HFFc6 (cell line): Measurements from ENCODE around the gene LSM4. TPM values are rescaled to one million over a fixed set of nuclear protein-coding genes. Genes with fewer than 3 reads are reported as not detected.

Source experiments
- DNase-seq: peaks from one replicate; pipeline ENCODE4 v3.0.0-alpha.2; 2018
- H3K27ac Mint-ChIP-seq: 2 replicates; pipeline ENCODE4 v1.8.0; 2020; ENCODE audit warnings: mild to moderate bottlenecking, mixed read lengths
- H3K27me3 Mint-ChIP-seq: 2 replicates; pipeline ENCODE4 v1.8.0; 2021; ENCODE audit warnings: mild to moderate bottlenecking, moderate library complexity, mixed read lengths; ENCODE audit not compliant: insufficient read depth
- H3K36me3 Mint-ChIP-seq: 2 replicates; pipeline ENCODE4 v1.8.0; 2021; ENCODE audit warnings: low read depth, mixed read lengths
- H3K4me1 Mint-ChIP-seq: 2 replicates; pipeline ENCODE4 v1.8.0; 2020; ENCODE audit warnings: low read depth, mixed read lengths
- H3K4me3 Mint-ChIP-seq: 2 replicates; pipeline ENCODE4 v1.8.0; 2020; ENCODE audit warnings: mild to moderate bottlenecking, moderate library complexity, mixed read lengths
- H3K9me3 Mint-ChIP-seq: 2 replicates; pipeline ENCODE4 v1.8.0; 2020; ENCODE audit warnings: mild to moderate bottlenecking, mixed read lengths
- total RNA-seq, 6 experiments: library from RNA; stranded (reverse); fragmentation: NEBNext Ultra II Directional; extraction: Animal tissue kit (Norgen Biotek cat#: 25700); gene quantifications; 2 replicates in 1 of 6; 3 replicates in 5 of 6; pipeline ENCODE4 v1.2.3, GENCODE V29; 2021
- TF ChIP-seq, protein P1 (sequence below): fragments of 200-600 bp; sonication (generic); IDR thresholded peaks from 2 replicates; pipeline ENCODE4 v1.5.0; 2021; ENCODE audit warnings: antibody characterized with exemption, mild to moderate bottlenecking

The LSM4 gene
- total RNA-seq, 6 experiments from 2014 or later: 175 to 217 (median 202) TPM

DNA sequence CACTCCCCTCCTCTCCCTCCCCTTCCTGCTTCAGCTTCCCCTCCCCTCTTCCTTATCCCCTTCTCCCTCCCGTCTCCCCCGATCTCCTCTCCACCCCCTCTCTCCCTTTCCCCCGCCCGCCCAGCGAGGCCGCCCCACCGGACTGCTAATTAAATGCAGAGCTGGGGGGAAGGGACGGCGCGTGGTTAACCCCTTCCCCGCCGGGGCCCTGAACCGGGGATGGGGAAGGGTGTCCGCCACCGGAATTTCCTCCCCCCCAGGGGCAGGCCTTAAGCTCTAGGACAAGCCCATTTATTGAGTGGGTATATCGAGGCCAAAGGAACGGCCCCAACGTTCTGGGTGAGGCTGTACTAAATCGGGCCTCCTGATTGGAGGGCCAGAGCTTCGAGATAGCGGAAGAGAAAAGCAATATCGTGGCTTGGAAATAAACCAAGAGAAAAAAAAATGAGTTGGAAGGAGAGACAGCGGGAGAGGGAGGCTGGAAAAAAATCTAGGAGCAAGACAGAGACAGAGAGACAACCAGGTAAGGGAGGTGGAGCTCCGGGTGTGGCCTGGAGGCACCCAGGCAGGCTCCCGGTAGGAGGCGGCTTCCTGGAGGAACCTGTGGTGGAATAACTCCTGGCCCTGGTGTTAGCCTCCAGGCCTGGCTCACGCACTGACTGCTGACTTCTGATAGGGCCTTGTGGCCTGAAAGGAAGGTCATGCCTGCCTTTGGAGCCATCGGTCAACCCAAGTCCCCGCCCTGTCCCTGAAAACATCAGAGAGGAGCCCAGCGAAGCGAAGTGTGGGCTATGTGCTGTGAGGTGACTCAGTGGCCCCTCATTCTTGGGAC is 29.9 kb downstream of the LSM4 start:
- TF ChIP-seq, protein P1, sequence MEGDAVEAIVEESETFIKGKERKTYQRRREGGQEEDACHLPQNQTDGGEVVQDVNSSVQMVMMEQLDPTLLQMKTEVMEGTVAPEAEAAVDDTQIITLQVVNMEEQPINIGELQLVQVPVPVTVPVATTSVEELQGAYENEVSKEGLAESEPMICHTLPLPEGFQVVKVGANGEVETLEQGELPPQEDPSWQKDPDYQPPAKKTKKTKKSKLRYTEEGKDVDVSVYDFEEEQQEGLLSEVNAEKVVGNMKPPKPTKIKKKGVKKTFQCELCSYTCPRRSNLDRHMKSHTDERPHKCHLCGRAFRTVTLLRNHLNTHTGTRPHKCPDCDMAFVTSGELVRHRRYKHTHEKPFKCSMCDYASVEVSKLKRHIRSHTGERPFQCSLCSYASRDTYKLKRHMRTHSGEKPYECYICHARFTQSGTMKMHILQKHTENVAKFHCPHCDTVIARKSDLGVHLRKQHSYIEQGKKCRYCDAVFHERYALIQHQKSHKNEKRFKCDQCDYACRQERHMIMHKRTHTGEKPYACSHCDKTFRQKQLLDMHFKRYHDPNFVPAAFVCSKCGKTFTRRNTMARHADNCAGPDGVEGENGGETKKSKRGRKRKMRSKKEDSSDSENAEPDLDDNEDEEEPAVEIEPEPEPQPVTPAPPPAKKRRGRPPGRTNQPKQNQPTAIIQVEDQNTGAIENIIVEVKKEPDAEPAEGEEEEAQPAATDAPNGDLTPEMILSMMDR: no peak
- Mint-ChIP-seq H3K9me3 (no peaks in the 10 kb centered on the region), H3K27ac (peak overlapping the region; percentile 97), H3K4me3 (peak overlapping the region; percentile 90), H3K4me1 (peaks cover 48% of the 10 kb centered on the region), H3K36me3 (no peaks in the 10 kb centered on the region), H3K27me3 (peaks cover 2% of the 10 kb centered on the region)
- peak; percentile 59 for DNase-seq

GRCh38 chr19:18292462-18292809 is 30.4 kb downstream of the LSM4 start:
- Mint-ChIP-seq H3K27ac (peak overlapping the region; percentile 97), H3K4me3 (peak overlapping the region; percentile 90), H3K36me3 (no peaks in the 10 kb centered on the region), H3K27me3 (peaks cover 2% of the 10 kb centered on the region), H3K4me1 (peaks cover 43% of the 10 kb centered on the region), H3K9me3 (no peaks in the 10 kb centered on the region)
- no peak for DNase-seq
- TF ChIP-seq, protein P1: no peak

DNA sequence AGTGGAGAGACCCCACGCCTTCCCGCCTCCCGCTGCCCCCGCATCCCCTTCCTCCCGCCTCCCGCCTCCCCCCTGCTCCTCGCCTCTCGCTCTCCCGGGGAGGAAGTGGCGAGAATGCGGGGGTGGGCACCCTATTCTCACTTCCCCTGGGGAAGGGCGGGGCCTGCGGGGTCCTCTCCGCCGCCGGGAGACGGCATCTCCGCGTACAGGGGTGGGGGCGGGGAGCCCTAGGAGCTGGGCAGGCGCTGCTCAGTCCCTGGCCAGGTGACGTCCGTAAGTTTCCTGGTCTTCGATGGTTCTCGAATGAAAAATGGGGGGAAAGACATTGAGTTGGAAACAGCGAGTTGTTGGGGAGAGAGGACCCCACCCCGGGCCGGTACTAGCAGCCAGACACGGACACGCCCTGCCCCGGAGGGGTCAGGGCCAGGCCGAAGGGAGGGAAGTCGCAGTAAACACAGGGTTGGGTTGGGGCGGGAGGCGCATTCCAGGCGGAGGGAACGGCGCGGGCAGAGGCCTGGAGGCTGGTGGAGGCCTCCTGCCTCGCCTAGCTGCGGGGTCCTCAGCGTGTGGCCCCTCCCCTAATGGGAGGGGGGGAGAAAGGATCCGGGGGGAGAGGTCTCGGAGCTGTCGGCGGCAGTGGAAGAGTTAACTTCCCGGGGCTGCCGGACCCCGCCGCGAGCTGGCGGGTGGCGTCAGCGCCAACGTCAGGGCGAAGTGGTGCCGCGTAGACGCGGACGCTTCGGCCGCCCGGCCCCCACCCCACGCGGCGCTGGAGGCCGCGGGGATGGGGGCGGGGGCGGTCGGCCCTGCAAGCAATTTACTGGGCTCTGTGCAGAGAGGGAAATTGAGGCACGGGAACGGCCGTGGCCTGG is 31.1 kb downstream of the LSM4 start:
- Mint-ChIP-seq H3K4me1 (peaks cover 36% of the 10 kb centered on the region), H3K36me3 (no peaks in the 10 kb centered on the region), H3K9me3 (no peaks in the 10 kb centered on the region), H3K27me3 (peaks cover 2% of the 10 kb centered on the region), H3K4me3 (peak overlapping the region; percentile 90), H3K27ac (peak overlapping the region; percentile 97)
- TF ChIP-seq, protein P1: no peak
- no peak for DNase-seq

GRCh38 chr19:18291019-18291524 is 31.8 kb downstream of the LSM4 start:
- no peak for DNase-seq
- Mint-ChIP-seq H3K4me1 (peaks cover 38% of the 10 kb centered on the region), H3K36me3 (no peaks in the 10 kb centered on the region), H3K9me3 (no peaks in the 10 kb centered on the region), H3K27ac (peak overlapping the region; percentile 97), H3K4me3 (peak overlapping the region; percentile 54), H3K27me3 (peaks cover 2% of the 10 kb centered on the region)
- TF ChIP-seq, protein P1: no peak

DNA sequence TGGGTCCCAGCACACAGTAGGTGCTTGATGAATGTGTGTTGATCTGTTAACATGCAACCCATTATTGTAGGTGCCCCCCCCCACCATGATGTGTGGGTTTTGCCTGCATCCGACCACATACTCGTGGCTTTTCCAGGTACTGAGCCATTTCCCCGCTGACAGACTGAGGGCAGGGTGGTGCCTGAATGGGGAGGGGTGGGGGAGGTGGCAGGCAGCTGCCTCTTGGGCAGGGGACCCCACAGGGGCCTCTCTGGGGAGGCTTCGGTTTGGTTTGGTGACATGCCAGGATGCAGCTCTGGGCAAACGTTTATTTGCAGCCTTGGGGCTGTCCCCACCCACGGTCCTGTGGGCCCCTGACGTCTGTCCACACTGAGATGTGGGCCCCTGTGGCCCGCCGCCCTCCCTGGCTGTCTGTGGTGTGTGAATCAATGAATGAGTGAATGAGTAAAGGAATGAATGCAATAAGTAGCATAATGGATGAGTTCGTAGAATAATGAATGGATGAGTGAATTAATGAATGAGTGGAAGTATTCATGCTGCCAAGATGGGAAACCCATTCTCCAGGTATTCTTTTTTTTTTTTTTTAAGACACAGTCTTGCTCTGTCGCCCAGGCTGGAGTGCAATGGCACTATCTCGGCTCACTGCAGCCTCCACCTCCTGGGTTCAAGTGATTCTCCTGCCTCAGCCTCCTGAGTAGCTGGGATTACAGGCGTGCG is 32.4 kb downstream of the LSM4 start:
- TF ChIP-seq, protein P1: no peak
- peak overlapping the region; percentile 74 for H3K27ac Mint-ChIP-seq
- no peaks in the 10 kb centered on the region for H3K9me3 Mint-ChIP-seq
- DNase-seq: no peak
- peaks cover 2% of the 10 kb centered on the region; the same call in 1 of the 2 replicates for H3K27me3 Mint-ChIP-seq
- H3K36me3 Mint-ChIP-seq: no peaks in the 10 kb centered on the region
- H3K4me3 Mint-ChIP-seq: peak overlapping the region; percentile 41
- H3K4me1 Mint-ChIP-seq: peaks cover 38% of the 10 kb centered on the region
